NOMO-1 treated with DMSO at 0.1 percent for 48 hours (cell line): Measurements from ENCODE around the gene LRRIQ3.

Experiments
- DNase-seq: peaks from one replicate; lab custom pipeline; 2025; ENCODE audit not compliant: unreplicated experiment; lab: John Stamatoyannopoulos, UW

The LRRIQ3 gene

GRCh38 chr1:74113333-74113732 lies 84.6 kb downstream of the LRRIQ3 start:
- DNase-seq = no peak

- DNase-seq = no peak
Observed at GRCh38 chr1:74107394-74107793, 90.6 kb downstream of the LRRIQ3 start.

- no peak for DNase-seq
Observed at GRCh38 chr1:74091371-74091770, 106.6 kb downstream of the LRRIQ3 start.

GRCh38 chr1:74083128-74083527 lies 114.8 kb downstream of the LRRIQ3 start:
- no peak for DNase-seq

DNA sequence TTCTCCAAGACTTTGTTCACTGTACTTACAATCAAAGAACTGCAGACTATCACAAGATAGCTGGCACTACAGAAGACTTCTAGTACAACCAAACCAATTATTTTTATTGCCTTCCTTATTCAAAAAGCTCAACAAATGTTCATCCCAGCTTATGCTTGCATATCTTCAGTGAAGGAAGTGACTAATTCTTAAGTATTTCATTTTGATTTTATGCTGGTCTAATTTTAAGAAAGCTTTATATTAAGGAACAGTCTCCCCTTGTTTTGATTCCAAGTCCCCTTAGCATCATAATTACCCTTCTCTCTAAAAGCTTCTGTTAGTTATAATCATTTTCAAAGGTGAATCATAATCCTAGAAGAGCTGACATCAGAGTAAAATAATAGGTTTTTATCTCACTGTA lies 132.9 kb downstream of the LRRIQ3 start:
- no peak for DNase-seq

GRCh38 chr1:74057719-74058118 lies 140.3 kb downstream of the LRRIQ3 start:
- DNase-seq = no peak

DNA sequence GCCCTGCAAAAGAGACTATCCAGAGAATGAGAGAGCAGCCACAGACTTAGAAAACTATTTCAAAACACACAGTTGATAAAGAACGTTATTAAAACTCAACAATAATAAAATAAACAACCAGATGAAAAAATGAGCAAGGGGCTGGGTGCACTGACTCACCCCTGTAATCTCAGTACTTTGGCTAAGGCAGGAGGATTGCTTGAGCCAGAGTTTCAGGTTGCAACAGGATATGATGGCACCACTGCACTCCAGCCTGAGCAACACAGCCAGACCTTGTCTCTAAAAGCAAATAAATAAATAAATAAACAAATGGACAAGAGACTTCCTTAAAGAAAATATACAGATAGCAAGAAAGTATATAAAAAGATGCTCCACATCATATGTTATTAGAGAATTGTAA lies 144.6 kb downstream of the LRRIQ3 start:
- no peak for DNase-seq

GRCh38 chr1:74050386-74050785 lies 147.6 kb downstream of the LRRIQ3 start:
- DNase-seq = no peak

- DNase-seq = no peak
Observed at GRCh38 chr1:74038042-74038441, 159.9 kb downstream of the LRRIQ3 start.

DNA sequence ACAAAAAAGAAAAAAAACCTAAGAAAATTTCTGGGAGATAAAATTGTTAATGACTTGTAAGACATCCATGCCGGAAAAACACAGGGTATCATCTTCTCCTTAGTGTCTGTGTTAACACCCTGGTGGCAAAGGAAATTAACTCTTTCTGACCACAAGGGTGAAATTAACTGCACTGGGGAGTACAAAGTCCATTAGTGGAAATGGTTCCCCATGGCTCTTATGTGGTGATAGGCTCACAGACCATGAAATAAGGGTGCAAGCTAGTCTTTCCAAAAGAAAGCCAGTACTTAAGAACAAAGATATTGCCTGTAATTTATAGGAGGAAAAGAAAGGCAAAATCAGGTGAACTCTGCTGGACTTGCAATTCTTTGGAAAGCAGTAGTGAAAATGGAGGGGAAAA lies 185.4 kb downstream of the LRRIQ3 start:
- peak; percentile 3 for DNase-seq

DNA sequence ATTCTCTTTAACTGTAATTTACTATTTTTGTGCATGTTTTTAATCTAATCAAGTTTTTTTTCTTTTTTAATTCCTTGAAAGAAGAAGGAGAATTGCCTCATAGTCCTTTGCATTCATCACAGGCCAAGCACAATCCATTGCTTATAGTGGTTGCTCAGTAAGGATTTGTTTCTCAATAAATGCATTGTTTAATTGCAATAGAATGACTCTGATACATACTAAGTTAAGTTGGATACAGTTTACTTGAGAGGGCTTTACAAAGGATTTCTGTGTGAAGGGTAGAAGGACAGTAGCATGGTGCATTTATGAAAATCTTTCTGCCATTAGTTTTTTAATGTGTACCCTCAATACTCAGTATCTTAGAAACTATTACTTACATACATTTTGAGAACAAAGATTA lies 186.2 kb downstream of the LRRIQ3 start:
- no peak for DNase-seq

- DNase-seq = no peak
Observed at GRCh38 chr1:74010206-74010605, 187.8 kb downstream of the LRRIQ3 start.

- no peak for DNase-seq
Observed at GRCh38 chr1:74005533-74005932, 192.4 kb downstream of the LRRIQ3 start.

DNA sequence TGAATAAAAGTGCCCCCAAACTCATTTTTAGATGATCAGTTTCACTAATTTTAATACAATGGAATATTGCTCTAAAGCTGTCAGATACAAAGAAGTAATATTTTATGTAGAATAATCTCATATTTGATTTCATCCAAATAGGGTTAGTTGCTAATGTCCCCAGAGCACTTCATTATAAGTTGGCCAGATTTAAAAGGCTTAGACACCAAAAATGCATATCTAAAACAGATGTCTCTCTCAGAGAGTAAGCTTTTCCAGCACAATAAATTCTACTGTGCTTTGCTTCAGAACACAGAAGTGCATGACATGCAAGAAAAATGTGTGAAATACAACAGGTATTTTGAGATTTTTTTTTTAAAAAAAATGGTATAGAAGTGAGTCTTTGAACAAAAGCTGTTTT lies 194.2 kb downstream of the LRRIQ3 start:
- DNase-seq = no peak

DNA sequence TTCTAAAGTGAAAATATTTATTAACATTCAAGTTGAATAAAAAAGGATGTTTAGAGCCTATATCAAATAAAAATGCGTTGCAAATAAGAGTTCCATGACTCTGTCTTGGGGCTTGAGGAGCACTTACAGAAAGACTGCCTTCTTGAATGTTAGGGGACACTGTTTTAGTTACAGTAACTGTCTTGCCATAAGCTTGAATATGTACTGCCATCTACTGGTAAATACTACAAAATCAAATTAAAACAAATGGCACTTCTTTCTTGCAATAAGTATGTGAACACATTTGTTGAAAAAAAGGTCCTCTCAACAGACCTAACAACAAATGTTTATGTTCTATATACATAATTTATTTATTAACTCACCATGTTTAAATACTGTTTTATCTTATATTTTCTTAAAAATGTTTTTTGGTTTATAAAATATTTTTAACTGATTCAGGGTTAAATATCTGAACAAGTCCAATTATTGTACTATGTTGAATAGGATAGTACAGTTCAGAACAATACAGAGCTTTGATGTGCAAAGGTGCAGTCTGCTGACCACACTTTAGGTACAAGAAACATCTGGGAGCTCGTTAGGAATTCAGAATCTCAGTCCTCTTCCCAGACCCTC lies 199.5 kb downstream of the LRRIQ3 start:
- DNase-seq = peak; percentile 32

DNA sequence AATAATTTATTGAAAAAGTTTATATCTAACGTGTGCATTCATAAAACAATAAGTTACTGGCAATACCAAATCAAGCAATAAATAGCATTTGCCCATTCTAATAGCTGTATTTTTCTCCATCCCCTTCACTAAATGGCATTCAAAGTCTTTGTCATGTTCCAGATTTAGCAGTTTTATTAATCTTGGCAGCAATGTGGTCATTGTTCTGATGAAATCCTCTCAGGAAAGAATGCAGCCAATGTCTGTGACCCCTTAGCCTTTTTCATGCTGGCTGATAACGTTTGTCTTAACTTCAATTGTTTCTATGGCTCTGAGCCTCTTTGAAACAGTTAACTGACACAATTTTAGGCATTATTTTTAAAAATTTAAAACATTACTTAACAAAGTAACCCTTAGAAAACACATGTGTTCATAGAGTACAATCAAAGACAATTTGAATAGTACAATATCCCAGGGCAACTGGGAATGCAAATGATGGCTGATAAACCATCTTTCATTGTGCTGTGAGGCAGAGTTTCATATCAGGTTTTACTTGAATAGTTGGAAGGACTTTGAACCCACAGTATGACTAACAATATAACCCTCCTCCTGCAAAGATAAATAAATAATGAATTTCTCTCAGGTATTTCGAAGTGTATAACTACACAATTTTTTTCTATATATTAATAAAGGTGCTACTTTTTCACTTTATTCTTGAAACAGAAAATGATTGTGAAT lies 217.5 kb downstream of the LRRIQ3 start:
- DNase-seq = no peak

GRCh38 chr1:73979684-73980083 lies 218.3 kb downstream of the LRRIQ3 start:
- no peak for DNase-seq

DNA sequence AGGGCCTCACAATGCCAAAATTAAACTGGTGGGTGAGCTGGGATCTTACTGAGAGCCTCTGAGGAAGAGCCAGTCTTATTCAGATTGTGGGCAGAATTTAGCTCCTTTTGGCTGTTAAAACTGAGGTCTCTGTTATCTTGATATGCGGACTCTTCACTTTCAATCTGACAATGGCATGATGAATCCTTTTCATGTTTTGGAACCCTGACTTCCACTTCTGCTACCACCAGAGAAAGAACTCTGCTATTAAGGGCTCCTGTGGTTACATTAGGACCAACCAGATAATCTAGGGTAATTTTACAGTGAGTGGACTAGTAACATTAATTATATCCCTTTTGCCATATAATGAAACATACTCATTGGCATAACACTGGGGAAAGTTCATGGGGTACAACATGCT lies 219.0 kb downstream of the LRRIQ3 start:
- DNase-seq = no peak
